SU-DHL-6 (cell line): Measurements from ENCODE around the gene GOLGA6L7.
"Not testable (repeated sequence)": the region's sequence is repeated elsewhere in the genome, so short reads cannot be mapped to it uniquely, and the experiment has no call there.

Experiments
- H2AFZ ChIP-seq: fragments of 200-600 bp; sonication (generic); 2 replicates; pipeline ENCODE4 v1.6.1; 2014; ENCODE audit warnings: low read depth, mild to moderate bottlenecking, moderate library complexity, mixed read lengths, antibody characterized with exemption, low read length; ENCODE audit not compliant: severe bottlenecking
- H3F3A ChIP-seq: fragments of 200-600 bp; shearing (Covaris generic); 2 replicates; pipeline ENCODE4 v1.6.0; 2016; ENCODE audit warnings: antibody characterized with exemption, mild to moderate bottlenecking; ENCODE audit not compliant: insufficient read depth
- H3K27ac ChIP-seq: fragments of 200-600 bp; sonication (generic); 2 replicates; pipeline ENCODE4 v1.5.1; 2016; ENCODE audit warnings: low read depth, mild to moderate bottlenecking, low read length, moderate library complexity, mixed read lengths
- H3K27me3 ChIP-seq: fragments of 200-600 bp; sonication (generic), shearing (Covaris generic); 2 replicates; pipeline ENCODE4 v1.6.0; 2014; ENCODE audit warnings: mild to moderate bottlenecking, low read length
- H3K36me3 ChIP-seq: fragments of 200-600 bp; sonication (generic); 2 replicates; pipeline ENCODE4 v1.6.1; 2014; ENCODE audit warnings: mild to moderate bottlenecking, low read length, mixed read lengths
- H3K4me2 ChIP-seq: fragments of 300-600, 200-600 bp; shearing (Covaris generic), sonication (generic); 2 replicates; pipeline ENCODE4 v1.6.0; 2014; ENCODE audit warnings: low read length, low read depth, mild to moderate bottlenecking; ENCODE audit not compliant: poor library complexity, severe bottlenecking
- H3K4me3 ChIP-seq: fragments of 200-600 bp; sonication (generic); 2 replicates; pipeline ENCODE4 v1.5.1; 2014; ENCODE audit warnings: antibody characterized with exemption, low read length, mild to moderate bottlenecking, mixed read lengths; ENCODE audit not compliant: insufficient read depth, poor library complexity, severe bottlenecking
- H3K79me2 ChIP-seq: fragments of 200-600 bp; sonication (generic); 2 replicates; pipeline ENCODE4 v1.6.1; 2014; ENCODE audit warnings: mild to moderate bottlenecking, low read length, moderate library complexity; ENCODE audit not compliant: insufficient read depth
- H3K9ac ChIP-seq: fragments of 200-600 bp; sonication (generic); 2 replicates; pipeline ENCODE4 v1.7.0; 2014; ENCODE audit warnings: mild to moderate bottlenecking, low read length
- H3K9me2 ChIP-seq: fragments of 200-600 bp; sonication (generic); replicated peaks from 2 replicates; pipeline ENCODE4 v1.6.1; 2014; ENCODE audit warnings: low read length; ENCODE audit not compliant: insufficient read depth
- H3K9me3 ChIP-seq: fragments of 200-600 bp; sonication (generic); 2 replicates; pipeline ENCODE4 v1.6.1; 2014; ENCODE audit warnings: low read length, mixed read lengths; ENCODE audit not compliant: insufficient read depth
- H4K20me1 ChIP-seq: fragments of 200-600 bp; sonication (generic); 2 replicates; pipeline ENCODE4 v1.6.1; 2014; ENCODE audit warnings: low read depth, mild to moderate bottlenecking, antibody characterized with exemption, low read length, moderate library complexity, mixed read lengths
- CTCF ChIP-seq: fragments of 200-600 bp; sonication (generic); IDR thresholded peaks from one replicate; pipeline ENCODE4 v1.5.1; 2017; ENCODE audit warnings: antibody characterized with exemption, mild to moderate bottlenecking, low read length, moderate library complexity; ENCODE audit not compliant: insufficient read depth, poor library complexity, severe bottlenecking
- EZH2phosphoT487 ChIP-seq: fragments of 200-600 bp; sonication (generic), shearing (Covaris generic); conservative IDR thresholded peaks from 2 replicates; pipeline ENCODE4 v1.6.1; 2018; ENCODE audit warnings: mild to moderate bottlenecking, antibody characterized with exemption, low read length, moderate library complexity, mixed read lengths

Gene GOLGA6L7

GRCh38 chr15:28871168-28871567 is 22.7 kb upstream of the GOLGA6L7 start:
- no peaks in the 10 kb centered on the region for H3K9me3 ChIP-seq
- H2AFZ ChIP-seq = no peak overlapping the region
- H3K9me2 ChIP-seq = no peaks in the 10 kb centered on the region
- H3K4me3 ChIP-seq = no peak overlapping the region
- H3F3A ChIP-seq = no peaks in the 10 kb centered on the region
- no peaks in the 10 kb centered on the region for H3K36me3 ChIP-seq
- no peaks in the 10 kb centered on the region for H3K27me3 ChIP-seq
- no peak overlapping the region for H3K9ac ChIP-seq
- H3K79me2 ChIP-seq = no peaks in the 10 kb centered on the region
- H3K27ac ChIP-seq = no peak overlapping the region
- TF ChIP-seq EZH2phosphoT487 = no peak
- TF ChIP-seq CTCF = no peak
- no peaks in the 10 kb centered on the region for H4K20me1 ChIP-seq
- no peak overlapping the region for H3K4me2 ChIP-seq

- Histone ChIP-seq H3K27ac (no peak overlapping the region), H3K4me3 (no peak overlapping the region), H3K79me2 (no peaks in the 10 kb centered on the region), H2AFZ (no peak overlapping the region), H3K9me3 (no peaks in the 10 kb centered on the region), H3K9me2 (no peaks in the 10 kb centered on the region), H3F3A (no peaks in the 10 kb centered on the region), H4K20me1 (no peaks in the 10 kb centered on the region), H3K4me2 (no peak overlapping the region), H3K36me3 (no peaks in the 10 kb centered on the region), H3K9ac (no peak overlapping the region), H3K27me3 (no peaks in the 10 kb centered on the region)
- TF ChIP-seq EZH2phosphoT487 (no peak), CTCF (no peak)
Measured at GRCh38 chr15:28868744-28869345, 20.4 kb upstream of the GOLGA6L7 start.

GRCh38 chr15:28861589-28862293 is 13.3 kb upstream of the GOLGA6L7 start:
- H2AFZ ChIP-seq, H3K4me3 ChIP-seq, H3F3A ChIP-seq, H3K36me3 ChIP-seq, H3K27me3 ChIP-seq, H3K4me2 ChIP-seq, H3K79me2 ChIP-seq, H3K9me2 ChIP-seq, H3K9ac ChIP-seq, H3K27ac ChIP-seq, H4K20me1 ChIP-seq, H3K9me3 ChIP-seq: not testable (repeated sequence)

- H3K4me2 ChIP-seq = no peak overlapping the region
- H2AFZ ChIP-seq = no peak overlapping the region
- no peaks in the 10 kb centered on the region for H3K9me3 ChIP-seq
- H3K27ac ChIP-seq = no peak overlapping the region
- H3K9me2 ChIP-seq = no peaks in the 10 kb centered on the region
- H3K79me2 ChIP-seq = no peaks in the 10 kb centered on the region
- TF ChIP-seq EZH2phosphoT487 (no peak), CTCF (no peak)
- no peaks in the 10 kb centered on the region for H4K20me1 ChIP-seq
- H3K9ac ChIP-seq = no peak overlapping the region
- H3K27me3 ChIP-seq = no peaks in the 10 kb centered on the region
- no peaks in the 10 kb centered on the region for H3F3A ChIP-seq
- no peaks in the 10 kb centered on the region for H3K36me3 ChIP-seq
- H3K4me3 ChIP-seq = no peak overlapping the region
Measured at GRCh38 chr15:28861031-28861534, 12.6 kb upstream of the GOLGA6L7 start.

GRCh38 chr15:28854578-28854977 is 6.1 kb upstream of the GOLGA6L7 start:
- H3K9me2 ChIP-seq, H3K27ac ChIP-seq, H3K27me3 ChIP-seq, H2AFZ ChIP-seq, H3K4me3 ChIP-seq, H3K4me2 ChIP-seq, H3K9ac ChIP-seq, H3F3A ChIP-seq, H4K20me1 ChIP-seq, H3K9me3 ChIP-seq, H3K36me3 ChIP-seq, H3K79me2 ChIP-seq: not testable (repeated sequence)
